HepG2 (cell line): Measurements from ENCODE around the gene ENTPD5. TPM values are rescaled to one million over a fixed set of nuclear protein-coding genes. Genes with fewer than 3 reads are reported as not detected.
A peak's percentile ranks its signal among the peaks of the same experiment; 100 is the strongest.

Source experiments
- ADNP ChIP-seq: sonication (generic); formaldehyde crosslinking; IDR thresholded peaks from 2 replicates; pipeline ENCODE4 v1.4.0; 2020; ENCODE audit warnings: missing genetic modification reagents
- KAT2B ChIP-seq: fragments of 150-350 bp; IDR thresholded peaks from 2 replicates; pipeline ENCODE4 v1.6.1; 2014; ENCODE audit warnings: low read depth, low read length, borderline replicate concordance
- MZF1 ChIP-seq: sonication (generic); formaldehyde crosslinking; IDR thresholded peaks from 2 replicates; pipeline ENCODE4 v1.8.1; 2023; ENCODE audit warnings: mild to moderate bottlenecking, missing genetic modification reagents, borderline replicate concordance
- PHF21A ChIP-seq: sonication (generic); formaldehyde crosslinking; IDR thresholded peaks from 2 replicates; pipeline ENCODE4 v1.5.0; 2020; ENCODE audit warnings: mild to moderate bottlenecking, missing genetic modification reagents
- SETDB1 ChIP-seq: sonication (generic); formaldehyde crosslinking; IDR thresholded peaks from 2 replicates; pipeline ENCODE4 v1.5.1; 2020; ENCODE audit warnings: missing genetic modification reagents, mild to moderate bottlenecking, borderline replicate concordance
- SP4 ChIP-seq: sonication (generic); formaldehyde crosslinking; IDR thresholded peaks from 2 replicates; pipeline ENCODE4 v1.8.1; 2023; ENCODE audit warnings: mild to moderate bottlenecking, missing genetic modification reagents
- ZNF160 ChIP-seq: sonication (generic); formaldehyde crosslinking; IDR thresholded peaks from 2 replicates; pipeline ENCODE4 v1.8.0; 2022; ENCODE audit warnings: mild to moderate bottlenecking, inconsistent platforms, missing genetic modification reagents
- ZNF17 ChIP-seq: sonication (generic); formaldehyde crosslinking; IDR thresholded peaks from 2 replicates; pipeline ENCODE4 v1.5.0; 2020; ENCODE audit warnings: mild to moderate bottlenecking, missing genetic modification reagents
- ZNF263 ChIP-seq: sonication (generic); formaldehyde crosslinking; IDR thresholded peaks from 2 replicates; pipeline ENCODE4 v1.4.0; 2020; ENCODE audit warnings: missing genetic modification reagents
- ZNF274 ChIP-seq: sonication (generic); formaldehyde crosslinking; IDR thresholded peaks from 2 replicates; pipeline ENCODE4 v1.5.1; 2020; ENCODE audit warnings: mild to moderate bottlenecking, missing genetic modification reagents
- ZNF574 ChIP-seq: sonication (generic); formaldehyde crosslinking; IDR thresholded peaks from 2 replicates; pipeline ENCODE4 v1.4.0; 2020; ENCODE audit warnings: missing genetic modification reagents
- ZNF724P ChIP-seq: sonication (generic); formaldehyde crosslinking; IDR thresholded peaks from 2 replicates; pipeline ENCODE4 v1.8.0; 2022; ENCODE audit warnings: missing genetic modification reagents, borderline replicate concordance
- ZNF747 ChIP-seq: sonication (generic); formaldehyde crosslinking; IDR thresholded peaks from 2 replicates; pipeline ENCODE4 v1.8.1; 2023; ENCODE audit warnings: missing genetic modification reagents, mild to moderate bottlenecking, borderline replicate concordance
- ZNF768 ChIP-seq: sonication (generic); formaldehyde crosslinking; IDR thresholded peaks from 2 replicates; pipeline ENCODE4 v1.4.0; 2020; ENCODE audit warnings: missing genetic modification reagents
- ZNF83 ChIP-seq: sonication (generic); formaldehyde crosslinking; IDR thresholded peaks from 2 replicates; pipeline ENCODE4 v1.4.0; 2020; ENCODE audit warnings: missing genetic modification reagents, mild to moderate bottlenecking, borderline replicate concordance
- polyA plus RNA-seq, 8 experiments: library from polyadenylated mRNA; depleted of rRNA in 3 of 8; stranded (reverse) in 7 of 8; unstranded in 1 of 8; fragments of >200 nt; fragmentation: Illumina TruSeq in 4 of 8; extraction: Trizol in 4 of 8; gene quantifications; 2 replicates each; pipeline versions ENCODE4 v1.2.1 to v1.2.3, GENCODE V29; 2011 to 2016; ENCODE audit warnings: low read depth in 4 of 8, missing spikeins in 1 of 8, mixed read lengths in 1 of 8; ENCODE audit not compliant: insufficient read depth in 1 of 8
- total RNA-seq, 5 experiments: library from RNA; depleted of rRNA; stranded (reverse); fragments of >200 nt; fragmentation: Illumina TruSeq; extraction: Trizol; gene quantifications; 2 replicates each; pipeline ENCODE4 v1.2.3, GENCODE V29; 2016; ENCODE audit warnings: low read depth in 1 of 5
- TF ChIP-seq, protein P1 (sequence below): sonication (generic); formaldehyde crosslinking; conservative IDR thresholded peaks from 2 replicates; pipeline ENCODE4 v1.8.0; 2022; ENCODE audit warnings: low read depth, missing genetic modification reagents
- TF ChIP-seq, protein P2 (sequence below): sonication (generic); formaldehyde crosslinking; IDR thresholded peaks from 2 replicates; pipeline ENCODE4 v1.8.1; 2023; ENCODE audit warnings: missing genetic modification reagents, mild to moderate bottlenecking, borderline replicate concordance
- TF ChIP-seq, protein P3 (sequence below): sonication (generic); formaldehyde crosslinking; IDR thresholded peaks from 2 replicates; pipeline ENCODE4 v1.4.0; 2020; ENCODE audit warnings: low read depth, mild to moderate bottlenecking, missing genetic modification reagents
- TF ChIP-seq, protein P4 (sequence below): sonication (generic); formaldehyde crosslinking; IDR thresholded peaks from 2 replicates; pipeline ENCODE4 v1.4.0; 2020; ENCODE audit warnings: low read depth, missing genetic modification reagents

ENTPD5 gene
- total and polyA plus RNA-seq, 2 of the 13 experiments (the other 11 are each of a cell fraction or from before 2014, with no cell fraction given): 33.8 to 43.3 TPM

DNA sequence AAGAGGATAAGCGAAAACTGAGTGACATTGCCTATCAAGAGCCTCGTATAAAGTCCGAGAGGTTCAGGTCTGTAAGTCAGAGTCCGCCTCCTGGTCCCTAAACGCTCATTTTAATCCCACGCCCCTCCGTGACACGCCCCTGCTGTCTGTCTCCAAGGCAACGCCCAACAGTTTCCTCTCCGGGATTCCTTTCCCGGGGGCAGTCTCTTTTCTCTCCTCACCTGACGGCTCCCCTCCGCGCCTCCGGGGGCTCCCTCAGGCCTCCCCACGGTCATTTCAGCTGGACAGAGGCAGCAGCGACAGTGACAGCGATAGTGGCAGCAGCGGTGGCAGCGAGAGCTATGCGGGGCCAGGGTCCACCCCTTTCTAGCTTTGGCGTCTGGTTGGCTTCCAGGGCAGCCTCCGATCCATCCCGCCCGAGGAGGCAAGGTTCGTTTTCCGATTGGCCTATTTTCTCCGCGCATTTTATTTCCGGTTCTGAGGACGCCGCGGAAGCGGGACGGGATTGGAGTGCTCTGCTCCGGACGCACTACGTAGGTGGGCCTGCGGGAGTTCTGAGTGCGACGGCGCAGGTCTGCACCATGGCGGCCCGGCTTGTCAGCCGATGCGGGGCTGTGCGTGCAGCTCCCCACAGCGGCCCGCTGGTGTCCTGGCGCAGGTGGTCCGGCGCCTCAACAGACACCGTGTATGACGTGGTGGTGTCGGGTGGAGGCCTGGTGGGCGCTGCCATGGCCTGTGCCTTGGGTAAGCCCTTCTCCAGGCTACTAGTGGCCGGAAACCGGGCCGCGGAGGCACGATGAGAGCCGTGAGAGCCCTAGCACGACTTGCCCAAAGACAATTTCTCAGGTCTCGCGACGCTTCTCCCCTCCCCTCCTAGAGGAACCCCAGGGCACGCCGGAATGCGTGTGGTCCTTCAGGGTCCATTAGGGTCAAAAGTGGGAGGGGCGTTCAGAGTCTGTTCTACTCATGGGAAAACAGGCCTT is 69.0 kb downstream of the ENTPD5 start, which contains the start of the genes COQ6 and FAM161B (continued):
- TF ChIP-seq ZNF574: peak; percentile 85
- TF ChIP-seq ADNP: no peak
- peak; percentile 53 for TF ChIP-seq SP4
- no peak for TF ChIP-seq MZF1
- TF ChIP-seq ZNF274 (CRISPR knock-in tag): peak; percentile 88; the same call in 1 of the 2 replicates
- no peak for TF ChIP-seq ZNF263 (CRISPR knock-in tag)
- TF ChIP-seq, protein P1, sequence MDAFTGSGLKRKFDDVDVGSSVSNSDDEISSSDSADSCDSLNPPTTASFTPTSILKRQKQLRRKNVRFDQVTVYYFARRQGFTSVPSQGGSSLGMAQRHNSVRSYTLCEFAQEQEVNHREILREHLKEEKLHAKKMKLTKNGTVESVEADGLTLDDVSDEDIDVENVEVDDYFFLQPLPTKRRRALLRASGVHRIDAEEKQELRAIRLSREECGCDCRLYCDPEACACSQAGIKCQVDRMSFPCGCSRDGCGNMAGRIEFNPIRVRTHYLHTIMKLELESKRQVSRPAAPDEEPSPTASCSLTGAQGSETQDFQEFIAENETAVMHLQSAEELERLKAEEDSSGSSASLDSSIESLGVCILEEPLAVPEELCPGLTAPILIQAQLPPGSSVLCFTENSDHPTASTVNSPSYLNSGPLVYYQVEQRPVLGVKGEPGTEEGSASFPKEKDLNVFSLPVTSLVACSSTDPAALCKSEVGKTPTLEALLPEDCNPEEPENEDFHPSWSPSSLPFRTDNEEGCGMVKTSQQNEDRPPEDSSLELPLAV: no peak
- TF ChIP-seq, protein P2, sequence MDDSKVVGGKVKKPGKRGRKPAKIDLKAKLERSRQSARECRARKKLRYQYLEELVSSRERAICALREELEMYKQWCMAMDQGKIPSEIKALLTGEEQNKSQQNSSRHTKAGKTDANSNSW (CRISPR knock-in tag): peak; percentile 86; the same call in 1 of the 2 replicates
- TF ChIP-seq ZNF83 (CRISPR knock-in tag): no peak
- TF ChIP-seq PHF21A (CRISPR knock-in tag): peak; percentile 89
- no peak for TF ChIP-seq KAT2B
- TF ChIP-seq SETDB1 (CRISPR knock-in tag): no peak
- TF ChIP-seq ZNF160 (CRISPR knock-in tag): no peak
- TF ChIP-seq, protein P3, sequence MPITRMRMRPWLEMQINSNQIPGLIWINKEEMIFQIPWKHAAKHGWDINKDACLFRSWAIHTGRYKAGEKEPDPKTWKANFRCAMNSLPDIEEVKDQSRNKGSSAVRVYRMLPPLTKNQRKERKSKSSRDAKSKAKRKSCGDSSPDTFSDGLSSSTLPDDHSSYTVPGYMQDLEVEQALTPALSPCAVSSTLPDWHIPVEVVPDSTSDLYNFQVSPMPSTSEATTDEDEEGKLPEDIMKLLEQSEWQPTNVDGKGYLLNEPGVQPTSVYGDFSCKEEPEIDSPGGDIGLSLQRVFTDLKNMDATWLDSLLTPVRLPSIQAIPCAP (CRISPR knock-in tag): no peak
- peak; percentile 73; the same call in 1 of the 2 replicates for TF ChIP-seq ZNF768 (CRISPR knock-in tag)
- TF ChIP-seq ZNF747 (CRISPR knock-in tag): peak; percentile 83
- no peak for TF ChIP-seq ZNF724P (CRISPR knock-in tag)
- no peak for TF ChIP-seq ZNF17 (CRISPR knock-in tag)
- TF ChIP-seq, protein P4, sequence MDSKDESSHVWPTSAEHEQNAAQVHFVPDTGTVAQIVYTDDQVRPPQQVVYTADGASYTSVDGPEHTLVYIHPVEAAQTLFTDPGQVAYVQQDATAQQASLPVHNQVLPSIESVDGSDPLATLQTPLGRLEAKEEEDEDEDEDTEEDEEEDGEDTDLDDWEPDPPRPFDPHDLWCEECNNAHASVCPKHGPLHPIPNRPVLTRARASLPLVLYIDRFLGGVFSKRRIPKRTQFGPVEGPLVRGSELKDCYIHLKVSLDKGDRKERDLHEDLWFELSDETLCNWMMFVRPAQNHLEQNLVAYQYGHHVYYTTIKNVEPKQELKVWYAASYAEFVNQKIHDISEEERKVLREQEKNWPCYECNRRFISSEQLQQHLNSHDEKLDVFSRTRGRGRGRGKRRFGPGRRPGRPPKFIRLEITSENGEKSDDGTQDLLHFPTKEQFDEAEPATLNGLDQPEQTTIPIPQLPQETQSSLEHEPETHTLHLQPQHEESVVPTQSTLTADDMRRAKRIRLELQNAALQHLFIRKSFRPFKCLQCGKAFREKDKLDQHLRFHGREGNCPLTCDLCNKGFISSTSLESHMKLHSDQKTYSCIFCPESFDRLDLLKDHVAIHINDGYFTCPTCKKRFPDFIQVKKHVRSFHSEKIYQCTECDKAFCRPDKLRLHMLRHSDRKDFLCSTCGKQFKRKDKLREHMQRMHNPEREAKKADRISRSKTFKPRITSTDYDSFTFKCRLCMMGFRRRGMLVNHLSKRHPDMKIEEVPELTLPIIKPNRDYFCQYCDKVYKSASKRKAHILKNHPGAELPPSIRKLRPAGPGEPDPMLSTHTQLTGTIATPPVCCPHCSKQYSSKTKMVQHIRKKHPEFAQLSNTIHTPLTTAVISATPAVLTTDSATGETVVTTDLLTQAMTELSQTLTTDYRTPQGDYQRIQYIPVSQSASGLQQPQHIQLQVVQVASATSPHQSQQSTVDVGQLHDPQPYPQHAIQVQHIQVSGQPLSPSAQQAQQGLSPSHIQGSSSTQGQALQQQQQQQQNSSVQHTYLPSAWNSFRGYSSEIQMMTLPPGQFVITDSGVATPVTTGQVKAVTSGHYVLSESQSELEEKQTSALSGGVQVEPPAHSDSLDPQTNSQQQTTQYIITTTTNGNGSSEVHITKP: peak; percentile 84
